GM19193 (cell line): Measurements from ENCODE around the gene RARG.

Experiments
- POLR2A ChIP-seq: IDR thresholded peaks from 4 replicates; pipeline ENCODE4 v1.6.1; 2011; ENCODE audit not compliant: insufficient read depth, insufficient read length; ENCODE audit errors: extremely low read depth

RARG gene

GRCh38 chr12:53192531-53193021 lies 39.4 kb downstream of the RARG start:
- TF ChIP-seq POLR2A, result peak; percentile 19

GRCh38 chr12:53191885-53192530 lies 40.0 kb downstream of the RARG start:
- TF ChIP-seq POLR2A, result peak; percentile 26

- no peak for TF ChIP-seq POLR2A
These were observed 40.7 kb downstream of the RARG start for GRCh38 chr12:53191096-53191884.

- peak; percentile 42 for TF ChIP-seq POLR2A
These were observed 41.8 kb downstream of the RARG start for GRCh38 chr12:53190108-53190729.

- TF ChIP-seq POLR2A, result no peak
These were observed 44.7 kb downstream of the RARG start for GRCh38 chr12:53187145-53187899.

- no peak for TF ChIP-seq POLR2A
These were observed 45.3 kb downstream of the RARG start for GRCh38 chr12:53186745-53187144.

GRCh38 chr12:53185582-53186153 lies 46.3 kb downstream of the RARG start:
- TF ChIP-seq POLR2A, result no peak

- no peak for TF ChIP-seq POLR2A
These were observed 47.2 kb downstream of the RARG start for GRCh38 chr12:53184828-53185227.

- no peak for TF ChIP-seq POLR2A
These were observed 49.1 kb downstream of the RARG start for GRCh38 chr12:53182903-53183302.

GRCh38 chr12:53181935-53182334 lies 50.1 kb downstream of the RARG start:
- TF ChIP-seq POLR2A, result no peak

- no peak for TF ChIP-seq POLR2A
These were observed 50.9 kb downstream of the RARG start for GRCh38 chr12:53180931-53181645.

GRCh38 chr12:53180220-53180930 lies 51.6 kb downstream of the RARG start, which contains the start of the genes CSAD and ZNF740:
Gene CSAD, minus strand, starts transcription at chr12:53180925. Its CDS starts 7,455 bp downstream, at chr12:53173470.
Gene ZNF740, plus strand, starts transcription at chr12:53180722. Its CDS starts 1,262 bp downstream, at chr12:53181984.
- peak; percentile 90 for TF ChIP-seq POLR2A

GRCh38 chr12:53179687-53180219 lies 52.3 kb downstream of the RARG start:
- no peak for TF ChIP-seq POLR2A
